Measurements from ENCODE around the gene LRG1.

LRG1 gene

GRCh38 chr19:4557971-4558941 is 18.4 kb upstream of the LRG1 start (continued):
- TF ChIP-seq ZBTB26 (tag by site-specific recombination; optimal IDR thresholded peaks at IDR 0.05), result peak; percentile 11
- no peak for TF ChIP-seq ZNF513 (tag by site-specific recombination; IDR thresholded peaks at IDR 0.05)
- no peak for TF ChIP-seq ZNF629 (tag by site-specific recombination; IDR thresholded peaks at IDR 0.05)
- TF ChIP-seq ZNF530 (tag by site-specific recombination; IDR thresholded peaks at IDR 0.05; ENCODE audit: low read depth), result no peak
- TF ChIP-seq ZNF747 (tag by site-specific recombination; IDR thresholded peaks at IDR 0.05), result no peak
- TF ChIP-seq ZNF558 (tag by site-specific recombination; IDR thresholded peaks at IDR 0.05), result no peak
- no peak for TF ChIP-seq ZNF175 (tag by site-specific recombination; IDR thresholded peaks at IDR 0.05)
- TF ChIP-seq ZNF37A (tag by site-specific recombination; IDR thresholded peaks at IDR 0.05), result no peak
- no peak for TF ChIP-seq MEIS1 (CRISPR knock-in tag; IDR thresholded peaks at IDR 0.05; ENCODE audit: borderline replicate concordance)
- TF ChIP-seq ZNF571 (tag by site-specific recombination; IDR thresholded peaks at IDR 0.05), result no peak
- TF ChIP-seq, protein P1, sequence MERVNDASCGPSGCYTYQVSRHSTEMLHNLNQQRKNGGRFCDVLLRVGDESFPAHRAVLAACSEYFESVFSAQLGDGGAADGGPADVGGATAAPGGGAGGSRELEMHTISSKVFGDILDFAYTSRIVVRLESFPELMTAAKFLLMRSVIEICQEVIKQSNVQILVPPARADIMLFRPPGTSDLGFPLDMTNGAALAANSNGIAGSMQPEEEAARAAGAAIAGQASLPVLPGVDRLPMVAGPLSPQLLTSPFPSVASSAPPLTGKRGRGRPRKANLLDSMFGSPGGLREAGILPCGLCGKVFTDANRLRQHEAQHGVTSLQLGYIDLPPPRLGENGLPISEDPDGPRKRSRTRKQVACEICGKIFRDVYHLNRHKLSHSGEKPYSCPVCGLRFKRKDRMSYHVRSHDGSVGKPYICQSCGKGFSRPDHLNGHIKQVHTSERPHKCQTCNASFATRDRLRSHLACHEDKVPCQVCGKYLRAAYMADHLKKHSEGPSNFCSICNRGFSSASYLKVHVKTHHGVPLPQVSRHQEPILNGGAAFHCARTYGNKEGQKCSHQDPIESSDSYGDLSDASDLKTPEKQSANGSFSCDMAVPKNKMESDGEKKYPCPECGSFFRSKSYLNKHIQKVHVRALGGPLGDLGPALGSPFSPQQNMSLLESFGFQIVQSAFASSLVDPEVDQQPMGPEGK (tag by site-specific recombination; IDR thresholded peaks at IDR 0.05), result peak; percentile 49
- TF ChIP-seq, protein P2, sequence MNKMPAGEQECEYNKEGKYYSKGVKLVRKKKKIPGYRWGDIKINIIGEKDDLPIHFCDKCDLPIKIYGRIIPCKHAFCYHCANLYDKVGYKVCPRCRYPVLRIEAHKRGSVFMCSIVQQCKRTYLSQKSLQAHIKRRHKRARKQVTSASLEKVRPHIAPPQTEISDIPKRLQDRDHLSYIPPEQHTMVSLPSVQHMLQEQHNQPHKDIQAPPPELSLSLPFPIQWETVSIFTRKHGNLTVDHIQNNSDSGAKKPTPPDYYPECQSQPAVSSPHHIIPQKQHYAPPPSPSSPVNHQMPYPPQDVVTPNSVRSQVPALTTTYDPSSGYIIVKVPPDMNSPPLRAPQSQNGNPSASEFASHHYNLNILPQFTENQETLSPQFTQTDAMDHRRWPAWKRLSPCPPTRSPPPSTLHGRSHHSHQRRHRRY (tag by site-specific recombination; IDR thresholded peaks at IDR 0.05), result no peak
- no peak for TF ChIP-seq FEZF1 (tag by site-specific recombination; IDR thresholded peaks at IDR 0.05)
- no peak for TF ChIP-seq ZNF624 (tag by site-specific recombination; IDR thresholded peaks at IDR 0.05)
- TF ChIP-seq ZNF19 (tag by site-specific recombination; IDR thresholded peaks at IDR 0.05; ENCODE audit: low read depth), result no peak
- TF ChIP-seq ZNF626 (tag by site-specific recombination; IDR thresholded peaks at IDR 0.05), result no peak
- TF ChIP-seq ZNF426 (tag by site-specific recombination; IDR thresholded peaks at IDR 0.05), result no peak
- no peak for TF ChIP-seq ZNF155 (tag by site-specific recombination; IDR thresholded peaks at IDR 0.05)
- no peak for TF ChIP-seq GLI4 (tag by site-specific recombination; IDR thresholded peaks at IDR 0.05)
- no peak for TF ChIP-seq ZNF585B (tag by site-specific recombination; IDR thresholded peaks at IDR 0.05)
- TF ChIP-seq ZNF621 (tag by site-specific recombination; IDR thresholded peaks at IDR 0.05), result no peak
- TF ChIP-seq ZNF184 (tag by site-specific recombination; IDR thresholded peaks at IDR 0.05), result no peak
- TF ChIP-seq HOXC10 (CRISPR knock-in tag; IDR thresholded peaks at IDR 0.05), result no peak
- no peak for TF ChIP-seq ZNF174 (tag by site-specific recombination; IDR thresholded peaks at IDR 0.05)
- TF ChIP-seq KLF9 (tag by site-specific recombination; IDR thresholded peaks at IDR 0.05; ENCODE audit: low read depth), result no peak
- no peak for TF ChIP-seq KLF7 (tag by site-specific recombination; IDR thresholded peaks at IDR 0.05; ENCODE audit: borderline replicate concordance)
